GM06990 (cell line): ENCODE data around the gene ARHGAP21.
"Not testable (repeated sequence)": the region's sequence is repeated elsewhere in the genome, so short reads cannot be mapped to it uniquely, and the experiment has no call there.

Experiments used
- DNase-seq: peaks from one replicate; pipeline ENCODE4 v3.0.0-alpha.2; 2011; ENCODE audit not compliant: insufficient read length; ENCODE audit errors: extremely low read depth
- H3K27me3 ChIP-seq: replicated peaks from 2 replicates; pipeline ENCODE4 v1.6.0; 2011; ENCODE audit warnings: low read length; ENCODE audit not compliant: control insufficient read depth, insufficient read depth
- H3K36me3 ChIP-seq: 2 replicates; pipeline ENCODE4 v1.5.1; 2011; ENCODE audit warnings: low read length; ENCODE audit not compliant: control insufficient read depth, insufficient read depth
- H3K4me3 ChIP-seq: replicated peaks from 2 replicates; pipeline ENCODE4 v1.5.1; 2011; ENCODE audit warnings: low read depth, mild to moderate bottlenecking, control low read depth, low read length
- TF ChIP-seq, protein P1 (sequence below): IDR thresholded peaks from 2 replicates; pipeline ENCODE4 v1.5.1; 2011; ENCODE audit warnings: low read length, control low read depth, mild to moderate bottlenecking, inconsistent platforms; ENCODE audit not compliant: insufficient read depth, poor library complexity, severe bottlenecking

ARHGAP21 gene

DNA sequence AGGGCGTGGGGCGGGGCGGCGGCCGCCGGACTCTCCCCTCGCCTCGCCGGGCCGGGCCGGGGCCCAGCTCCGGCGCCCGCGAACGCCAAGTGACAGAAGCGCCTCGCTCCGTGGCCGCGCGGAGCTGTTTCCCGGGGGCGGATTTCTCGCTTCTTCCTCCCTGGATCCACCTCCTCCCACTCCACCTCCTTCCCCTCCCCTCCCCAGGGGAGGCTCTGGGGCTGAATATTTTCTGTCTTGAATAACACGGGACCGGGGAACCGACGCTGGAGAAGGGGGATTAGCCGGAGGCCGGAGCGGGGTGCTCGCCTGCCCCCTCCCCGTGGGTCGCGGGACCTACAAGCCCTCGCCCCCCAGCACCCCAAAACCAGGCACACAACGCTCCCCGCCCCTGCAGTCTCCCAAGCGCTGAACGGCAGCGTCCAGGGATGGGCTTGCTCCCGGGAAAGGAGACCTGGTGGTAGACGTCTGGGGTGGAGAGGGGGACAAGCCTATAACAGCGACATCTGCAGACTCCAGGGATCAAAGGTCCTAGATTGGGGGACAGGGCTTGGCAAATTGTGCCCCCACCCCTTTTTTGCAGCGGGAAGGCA lies at the start of gene ARHGAP21:
TSS of gene ARHGAP21 (minus strand) at position 100 of the 593 bp plus-strand sequence. CDS start 1,988 bp downstream, outside the sequence.
- TF ChIP-seq, protein P1, sequence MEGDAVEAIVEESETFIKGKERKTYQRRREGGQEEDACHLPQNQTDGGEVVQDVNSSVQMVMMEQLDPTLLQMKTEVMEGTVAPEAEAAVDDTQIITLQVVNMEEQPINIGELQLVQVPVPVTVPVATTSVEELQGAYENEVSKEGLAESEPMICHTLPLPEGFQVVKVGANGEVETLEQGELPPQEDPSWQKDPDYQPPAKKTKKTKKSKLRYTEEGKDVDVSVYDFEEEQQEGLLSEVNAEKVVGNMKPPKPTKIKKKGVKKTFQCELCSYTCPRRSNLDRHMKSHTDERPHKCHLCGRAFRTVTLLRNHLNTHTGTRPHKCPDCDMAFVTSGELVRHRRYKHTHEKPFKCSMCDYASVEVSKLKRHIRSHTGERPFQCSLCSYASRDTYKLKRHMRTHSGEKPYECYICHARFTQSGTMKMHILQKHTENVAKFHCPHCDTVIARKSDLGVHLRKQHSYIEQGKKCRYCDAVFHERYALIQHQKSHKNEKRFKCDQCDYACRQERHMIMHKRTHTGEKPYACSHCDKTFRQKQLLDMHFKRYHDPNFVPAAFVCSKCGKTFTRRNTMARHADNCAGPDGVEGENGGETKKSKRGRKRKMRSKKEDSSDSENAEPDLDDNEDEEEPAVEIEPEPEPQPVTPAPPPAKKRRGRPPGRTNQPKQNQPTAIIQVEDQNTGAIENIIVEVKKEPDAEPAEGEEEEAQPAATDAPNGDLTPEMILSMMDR = peak; percentile 10
- Histone ChIP-seq H3K4me3 (peak within 1 kb of the TSS; percentile 72), H3K27me3 (no peaks in the 10 kb centered on the region), H3K36me3 (no peaks in the 10 kb centered on the region; the same call in 1 of the 2 replicates)
- DNase-seq = peak; percentile 76

DNA sequence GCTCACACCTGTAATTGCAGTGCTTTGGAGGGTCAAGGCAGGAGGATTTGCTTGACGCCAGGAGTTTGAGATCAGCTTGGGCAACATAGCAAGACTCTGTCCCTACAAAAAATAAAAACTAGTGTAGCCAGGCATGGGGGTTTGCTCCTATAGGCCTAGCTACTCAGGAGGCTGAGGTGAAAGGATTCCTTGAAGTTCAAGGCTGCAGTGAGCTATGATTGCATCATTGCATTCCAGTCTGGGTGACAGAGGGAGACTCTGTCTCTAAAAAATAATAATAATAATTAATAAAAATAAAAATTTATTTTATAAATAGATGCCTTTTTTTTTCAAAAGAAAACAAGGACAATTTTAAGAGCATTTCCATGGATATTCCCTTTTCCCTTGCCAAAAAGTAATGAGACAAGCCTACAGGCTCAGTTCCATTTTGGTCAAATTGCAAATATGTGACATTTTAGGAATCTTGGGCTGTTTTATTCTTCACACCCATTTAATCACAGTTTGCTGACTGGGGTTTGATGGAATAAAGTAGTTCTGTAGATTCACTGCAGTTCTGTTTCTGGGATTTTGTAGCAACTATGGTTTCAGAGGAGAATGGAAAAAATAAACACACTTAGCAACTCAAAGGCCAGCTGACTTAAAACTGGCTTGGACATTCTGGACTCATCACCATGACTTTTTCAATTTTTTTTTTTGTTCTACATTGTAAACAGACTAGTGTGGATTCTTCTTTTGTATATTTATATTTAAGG lies 48.4 kb upstream of the ARHGAP21 start:
- Histone ChIP-seq H3K27me3 (no peaks in the 10 kb centered on the region), H3K4me3 (no peak overlapping the region), H3K36me3 (no peaks in the 10 kb centered on the region)
- DNase-seq = no peak
- TF ChIP-seq, protein P1 = no peak

DNA sequence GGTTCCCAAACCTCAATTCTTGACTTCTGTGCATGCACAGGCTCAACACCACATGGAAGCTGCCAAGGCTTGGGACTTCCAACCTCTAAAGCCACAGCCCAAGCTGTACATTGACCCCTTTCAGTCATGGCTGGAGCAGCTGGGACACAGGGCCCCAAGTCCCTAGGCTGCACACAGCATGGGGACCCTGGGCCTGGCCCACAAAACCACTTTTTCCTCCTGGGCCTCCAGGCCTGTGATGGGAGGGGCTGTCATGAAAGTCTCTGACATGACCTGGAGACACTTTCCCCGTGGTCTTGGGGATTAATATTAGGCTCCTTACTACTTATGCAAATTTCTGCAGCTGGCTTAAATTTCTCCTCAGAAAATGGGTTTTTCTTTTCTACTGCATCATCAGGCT lies 41.3 kb upstream of the ARHGAP21 start:
- H3K27me3 ChIP-seq, H3K36me3 ChIP-seq, H3K4me3 ChIP-seq, DNase-seq: not testable (repeated sequence)

DNA sequence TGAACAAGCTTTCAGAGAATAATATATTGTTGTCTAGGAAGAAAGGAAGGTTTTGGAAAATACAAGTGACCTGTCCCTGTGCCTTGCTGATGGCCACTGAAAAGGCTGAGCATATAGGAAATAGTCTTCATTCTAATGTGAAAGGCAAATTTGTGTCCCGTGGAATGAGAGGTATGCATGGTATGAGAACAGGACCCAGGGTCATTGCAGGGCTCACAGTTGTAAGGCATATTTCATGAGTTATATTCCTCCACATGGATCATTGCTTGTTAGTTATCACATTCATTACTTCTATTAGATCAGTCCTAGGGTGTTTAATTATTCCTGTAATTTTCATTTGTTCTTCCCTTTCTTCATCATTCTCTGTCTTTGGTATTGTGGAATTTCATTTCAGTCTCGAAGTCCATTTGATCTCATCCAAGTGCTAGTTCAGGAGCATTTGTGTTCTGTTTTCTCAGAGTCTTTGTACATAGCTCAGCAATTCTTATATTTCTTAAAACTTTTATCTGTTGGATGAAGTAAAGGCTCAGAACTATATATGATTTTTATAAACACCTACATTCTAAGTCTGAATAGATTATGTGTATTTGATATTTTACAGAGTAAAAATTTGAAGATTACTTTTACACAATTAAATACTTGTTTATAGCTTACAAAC lies 39.4 kb upstream of the ARHGAP21 start:
- TF ChIP-seq, protein P1 = no peak
- DNase-seq = no peak
- Histone ChIP-seq H3K27me3 (no peaks in the 10 kb centered on the region), H3K4me3 (no peak overlapping the region), H3K36me3 (no peaks in the 10 kb centered on the region)

DNA sequence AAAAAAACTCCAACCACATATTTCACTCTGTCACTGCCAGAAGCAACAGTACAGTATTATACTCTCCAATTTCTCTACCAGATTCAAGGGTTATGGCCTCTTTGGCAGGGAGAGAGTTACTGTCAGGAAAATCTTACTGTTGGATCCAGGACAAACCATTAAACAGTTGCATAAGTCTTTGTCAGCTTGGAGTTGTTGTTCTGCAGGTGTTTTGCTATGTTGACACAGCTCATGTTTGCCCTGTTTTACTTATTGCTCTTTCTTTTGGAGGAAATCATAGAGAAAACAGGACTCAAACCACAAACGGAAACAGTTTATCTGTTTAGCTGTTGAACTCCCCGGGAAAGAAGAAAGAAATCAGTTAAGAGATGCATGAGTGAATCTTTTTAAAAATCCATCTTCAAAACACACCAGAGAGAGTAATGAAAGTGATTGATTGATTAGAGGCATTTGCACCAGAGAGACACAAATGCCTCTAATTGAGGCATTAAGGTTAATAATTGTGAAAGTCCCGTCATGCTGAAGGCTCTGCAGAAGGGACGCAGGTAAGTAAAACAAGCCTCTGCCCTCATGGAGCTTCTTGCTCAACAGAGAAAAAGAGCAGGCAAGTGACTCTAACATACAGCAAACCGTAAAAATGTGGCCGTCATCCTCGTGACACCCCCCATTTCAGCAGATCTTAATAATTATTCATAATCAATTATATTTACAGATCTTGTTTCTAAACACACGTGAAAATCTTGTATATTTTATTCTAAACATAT lies 38.7 kb upstream of the ARHGAP21 start:
- TF ChIP-seq, protein P1 = no peak
- no peaks in the 10 kb centered on the region for H3K27me3 ChIP-seq
- no peak overlapping the region for H3K4me3 ChIP-seq
- no peak for DNase-seq
- H3K36me3 ChIP-seq = no peaks in the 10 kb centered on the region
